Psoas muscle (tissue), 8 donors: ENCODE measurements around the gene PACS2. TPM values are rescaled to one million over a fixed set of nuclear protein-coding genes. Genes with fewer than 3 reads are reported as not detected.

Source experiments
- ATAC-seq, 4 donors: fragments of 200-7000 bp; cut with Tn5 transposase; one replicate each; pipeline ENCODE4 v1.9.1; 2020; ENCODE audit warnings: moderate library complexity in 3 of 4, mild to moderate bottlenecking in 2 of 4
- DNase-seq, 2 donors: peaks; one replicate each; pipeline ENCODE4 v3.0.0-alpha.2; 2020
- H3K27ac ChIP-seq: fragments of 200-600 bp; one replicate; pipeline ENCODE4 v1.8.0; 2022
- H3K27me3 ChIP-seq, 3 donors: fragments of 200-600 bp in 1 of 3; one replicate each; pipeline versions ENCODE4 v1.6.1 to v1.8.0; 2013 to 2022; ENCODE audit warnings: low read length in 2 of 3, mild to moderate bottlenecking in 2 of 3, moderate library complexity in 1 of 3; ENCODE audit not compliant: insufficient read depth in 3 of 3
- H3K36me3 ChIP-seq, 2 donors: fragments of 200-600 bp in 1 of 2; one replicate each; pipeline versions ENCODE4 v1.6.1 to v1.8.0; 2013 to 2022; ENCODE audit warnings: low read depth in 1 of 2, mild to moderate bottlenecking in 1 of 2, moderate library complexity in 1 of 2; ENCODE audit not compliant: insufficient read depth in 1 of 2
- H3K4me1 ChIP-seq: fragments of 200-600 bp; one replicate; pipeline ENCODE4 v1.8.0; 2022
- H3K4me3 ChIP-seq: fragments of 200-600 bp; one replicate; pipeline ENCODE4 v1.8.0; 2022; ENCODE audit warnings: mild to moderate bottlenecking
- H3K9me3 ChIP-seq: fragments of 200-600 bp; one replicate; pipeline ENCODE4 v1.8.0; 2022
- CTCF ChIP-seq: fragments of 200-600 bp; IDR thresholded peaks from one replicate; pipeline ENCODE4 v1.8.0; 2022; ENCODE audit warnings: antibody characterized with exemption
- WGBS, 3 donors: extraction: QIAGEN DNeasy Blood & Tissue Kit; methylation state at CpG; one replicate each; pipeline versions ENCODE4 v1.1.6 to v1.1.7; 2013; 5-methylcytosine and 5-hydroxymethylcytosine counted together
- intact Hi-C, 2 donors: fragments of 100-400 bp; cut with DNase I; formaldehyde crosslinking; loops; one replicate each; pipeline versions ENCODE4 v1.11.0 to v1.14.2; 2022
- polyA plus RNA-seq, 3 donors: library from polyadenylated mRNA; stranded (reverse); fragments of 200-250 nt; gene quantifications; one replicate each; pipeline ENCODE4 v1.2.3, GENCODE V29; 2013
- total RNA-seq, 4 donors: library from RNA; stranded (reverse); fragmentation: NEBNext Ultra II Directional in 2 of 4; extraction: Animal tissue kit (Norgen Biotek cat#: 25700) in 2 of 4; gene quantifications; one replicate each; pipeline versions ENCODE4 v1.2.1 to v1.2.4, GENCODE V29; 2021 to 2023
- donor health status: healthy with polysubstance abuse.
- donor health status: DM: no; HTN: no; CAD: no; lungs with moderate emphysema.
- donor health status: Bipolar disorder and iron deficiency.
- donor health status: healthy.
- donor health status: DM: yes; HTN: yes; CAD: no.
- donor health status: DM: no; HTN: no; CAD: no.
- donor health status: DM: no; HTN: no; CAD: no.
- donor health status: DM: yes; HTN: yes; CAD: no.

The PACS2 gene
- total and polyA plus RNA-seq, 7 donors: 57.1 to 83.1 (median 72.8) TPM

DNA sequence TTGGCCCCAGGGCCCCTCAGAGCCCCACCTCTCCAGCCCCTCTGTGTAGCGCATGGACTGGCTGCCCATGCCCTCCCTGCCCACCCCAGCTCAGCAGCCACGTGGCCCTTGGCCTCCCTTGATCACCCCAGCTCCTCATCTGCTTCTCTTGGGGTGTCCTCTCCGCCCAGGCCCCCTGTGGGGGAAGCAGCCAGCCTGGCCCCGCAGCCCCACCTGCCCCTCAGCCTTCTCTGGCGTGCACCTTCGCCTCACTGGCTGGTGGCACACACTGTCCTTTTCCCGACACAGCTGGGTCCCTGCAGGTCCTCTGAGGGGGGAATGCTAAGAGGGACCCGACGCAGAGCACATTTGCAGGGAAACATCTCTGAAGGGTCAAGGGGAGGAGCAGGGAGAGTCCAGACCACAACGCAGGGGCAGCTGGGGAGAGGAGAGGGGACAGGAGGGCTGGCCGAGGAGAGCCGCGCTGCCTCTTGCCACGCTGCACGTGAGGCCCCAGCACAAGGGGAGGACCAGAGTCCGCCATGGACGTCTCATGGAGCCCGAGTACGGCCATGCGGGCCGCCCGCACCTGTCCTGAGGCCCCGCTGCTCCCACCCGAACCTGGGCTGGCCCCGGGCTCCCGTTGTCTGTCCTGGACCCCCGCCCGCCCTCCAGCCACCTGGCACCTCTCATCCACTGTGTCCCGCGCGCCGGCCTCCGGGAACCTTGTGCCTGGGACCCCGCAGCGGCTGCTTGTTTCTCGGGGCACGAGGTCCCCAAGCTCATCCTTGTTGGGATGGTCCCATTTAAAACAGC is 36.1 kb downstream of the PACS2 start:
- ATAC-seq (no peak), DNase-seq (no peak)
- Histone ChIP-seq H3K36me3 (peaks cover 0 to 27% of the 10 kb centered on the region in 2 donors), H3K9me3 (no peaks in the 10 kb centered on the region), H3K4me3 (no peak overlapping the region), H3K27me3 (no peaks in the 10 kb centered on the region), H3K4me1 (peaks cover 10% of the 10 kb centered on the region), H3K27ac (no peak overlapping the region)
- intact Hi-C loops: loop anchor here (5.0 kb wide), 4 partner anchors 33 to 148 kb away; no protein-coding TSS in a partner anchor
- WGBS, 3 donors: 89 to 91% (median 90%) methylated on average over 25 to 37 of the region's 37 CpGs
- no peak for TF ChIP-seq CTCF

- no peak for TF ChIP-seq CTCF
- no peak overlapping the region for H3K4me3 ChIP-seq
- no peak overlapping the region for H3K27ac ChIP-seq
- whole genome bisulfite sequencing, 3 donors: 88 to 98% (median 90%) methylated on average over 3 of the region's 3 CpGs
- intact Hi-C loops: loop anchor here (5.0 kb wide), 4 partner anchors 34 to 149 kb away; no protein-coding TSS in a partner anchor
- DNase-seq: no peak
- H3K9me3 ChIP-seq: no peaks in the 10 kb centered on the region
- H3K27me3 ChIP-seq: no peaks in the 10 kb centered on the region
- ATAC-seq: no peak
- peaks cover 0 to 34% of the 10 kb centered on the region in 2 donors for H3K36me3 ChIP-seq
- H3K4me1 ChIP-seq: peaks cover 10% of the 10 kb centered on the region
These were observed 36.9 kb downstream of the PACS2 start for GRCh38 chr14:105351410-105351809.

DNA sequence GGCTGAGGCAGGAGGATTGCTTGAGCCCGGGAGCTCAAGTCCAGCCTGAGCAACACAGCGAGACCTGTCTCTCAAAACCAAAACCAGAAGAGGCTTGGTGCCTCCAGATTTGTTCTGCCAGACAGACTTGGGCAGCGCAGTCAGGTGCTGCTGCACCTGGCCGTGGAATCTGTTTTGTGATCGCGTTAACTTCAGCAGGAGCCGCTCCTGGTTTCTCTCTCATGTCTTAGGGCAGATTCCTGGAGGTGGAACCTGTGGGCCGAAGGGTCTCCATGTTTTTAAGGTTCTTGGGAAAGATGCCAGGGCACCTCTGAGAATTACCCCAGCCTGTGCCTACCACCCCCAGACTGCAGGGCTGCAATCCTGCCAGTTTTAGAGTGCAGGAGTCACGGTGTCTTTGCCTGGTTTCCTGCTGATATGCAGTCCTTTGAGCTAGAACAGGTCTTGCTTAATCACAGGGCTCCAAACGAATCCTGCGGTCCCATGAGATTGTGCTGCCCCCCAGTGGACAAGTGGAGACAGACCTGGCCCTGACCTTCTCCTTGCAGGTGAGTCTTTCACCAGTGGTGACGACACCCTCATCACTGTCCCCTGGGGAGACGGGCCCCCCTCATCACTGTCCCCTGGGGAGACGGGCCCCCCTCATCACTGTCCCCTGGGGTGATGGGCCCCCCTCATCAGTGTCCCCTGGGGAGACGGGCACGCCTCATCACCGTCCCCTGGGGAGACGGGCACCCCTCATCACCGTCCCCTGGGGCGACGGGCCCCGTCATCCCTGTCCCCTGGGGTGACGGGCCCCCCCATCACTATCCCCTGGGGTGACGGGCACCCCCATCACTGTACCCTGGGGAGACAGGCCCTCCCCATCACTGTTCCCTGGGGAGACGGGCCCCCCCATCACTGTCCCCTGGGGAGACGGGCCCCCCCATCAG is 37.6 kb downstream of the PACS2 start:
- 56 to 68% (median 64%) methylated on average over 22 to 26 of the region's 26 CpGs for WGBS, 3 donors
- no peak overlapping the region for H3K4me3 ChIP-seq
- H3K27ac ChIP-seq: peak overlapping the region; percentile 38
- DNase-seq (peak; percentile 83 to 92), ATAC-seq (peak; percentile 93 to 98 (median 96))
- H3K9me3 ChIP-seq: no peaks in the 10 kb centered on the region
- intact Hi-C loops: loop anchor here (1.0 to 5.0 kb wide), 6 partner anchors 35 to 262 kb away; no protein-coding TSS in a partner anchor
- peaks cover 0 to 35% of the 10 kb centered on the region in 2 donors for H3K36me3 ChIP-seq
- TF ChIP-seq CTCF: peak; percentile 87
- no peaks in the 10 kb centered on the region for H3K27me3 ChIP-seq
- H3K4me1 ChIP-seq: peaks cover 8% of the 10 kb centered on the region

- H3K4me3 ChIP-seq: no peak overlapping the region
- H3K36me3 ChIP-seq: peaks cover 0 to 35% of the 10 kb centered on the region in 2 donors
- TF ChIP-seq CTCF: no peak
- intact Hi-C loops: loop anchor here (5.0 kb wide), 4 partner anchors 36 to 151 kb away; no protein-coding TSS in a partner anchor
- no peaks in the 10 kb centered on the region for H3K9me3 ChIP-seq
- WGBS, 3 donors: 87 to 93% (median 93%) methylated on average over 4 to 10 of the region's 10 CpGs
- H3K4me1 ChIP-seq: peaks cover 3% of the 10 kb centered on the region
- no peaks in the 10 kb centered on the region for H3K27me3 ChIP-seq
- DNase-seq: no peak
- H3K27ac ChIP-seq: no peak overlapping the region
- no peak for ATAC-seq
These were observed 38.6 kb downstream of the PACS2 start for GRCh38 chr14:105353136-105353535.
